Measurements from ENCODE around the gene ASCC3. TPM values are rescaled to one million over a fixed set of nuclear protein-coding genes. Genes with fewer than 3 reads are reported as not detected.
A peak's percentile ranks its signal among the peaks of the same experiment; 100 is the strongest.

Gene ASCC3
- total and polyA plus RNA-seq, 2 experiments from 2014 or later, result 92.9 to 129 TPM

DNA sequence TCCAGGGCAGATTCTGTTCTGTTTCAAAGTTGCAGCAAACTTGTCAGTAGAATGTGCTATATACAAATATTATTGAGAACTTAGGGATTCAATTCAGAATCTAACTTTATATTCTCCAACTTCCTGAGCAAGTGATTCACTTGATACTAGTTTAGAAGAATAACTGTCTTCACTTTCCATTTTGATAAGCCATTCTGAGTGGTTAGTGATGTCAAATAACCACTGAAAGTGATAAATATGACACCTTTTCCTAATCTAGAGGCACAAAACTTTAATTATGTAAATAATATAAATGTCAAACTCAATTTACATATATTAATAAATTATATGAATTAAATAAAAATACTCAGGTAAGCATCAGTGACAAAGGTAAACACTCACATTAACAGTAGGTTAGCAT, 395.9 kb downstream of the ASCC3 start:
- H3K4me1 ChIP-seq (ENCODE audit: insufficient read depth), result no peaks in the 10 kb centered on the region
- Mint-ChIP-seq H3K27ac (no peak overlapping the region), H3K4me1 (no peaks in the 10 kb centered on the region), H3K27me3 (ENCODE audit: insufficient read depth, low read depth, poor library complexity) (peaks cover 5% of the 10 kb centered on the region), H3K36me3 (ENCODE audit: low read depth) (peaks cover 5% of the 10 kb centered on the region), H3K9me3 (peaks cover 5% of the 10 kb centered on the region), H3K4me3 (no peak overlapping the region)
- no peak for TF ChIP-seq CREB1 (CRISPR knock-in tag; IDR thresholded peaks at IDR 0.05; ENCODE audit: low read depth)
- H2AFZ ChIP-seq, result no peak overlapping the region
- ATAC-seq (no peak), DNase-seq (ENCODE audit: low spot score) (no peak)
- H3K27ac ChIP-seq (ENCODE audit: low read depth), result no peak overlapping the region
- H3K36me3 ChIP-seq (ENCODE audit: insufficient read depth), result no peaks in the 10 kb centered on the region
- no peaks in the 10 kb centered on the region for H4K20me1 ChIP-seq (replicated peaks; ENCODE audit: insufficient read depth)
- H3K9me2 ChIP-seq (ENCODE audit: insufficient read depth), result no peaks in the 10 kb centered on the region
- no peaks in the 10 kb centered on the region for H3K79me2 ChIP-seq (replicated peaks; ENCODE audit: insufficient read depth)
- H3K4me2 ChIP-seq, result no peak overlapping the region
- H3K4me3 ChIP-seq, result no peak overlapping the region
- no peaks in the 10 kb centered on the region for H3F3A ChIP-seq (replicated peaks; ENCODE audit: low read depth)
- H3K27me3 ChIP-seq (ENCODE audit: insufficient read depth), result no peaks in the 10 kb centered on the region

DNA sequence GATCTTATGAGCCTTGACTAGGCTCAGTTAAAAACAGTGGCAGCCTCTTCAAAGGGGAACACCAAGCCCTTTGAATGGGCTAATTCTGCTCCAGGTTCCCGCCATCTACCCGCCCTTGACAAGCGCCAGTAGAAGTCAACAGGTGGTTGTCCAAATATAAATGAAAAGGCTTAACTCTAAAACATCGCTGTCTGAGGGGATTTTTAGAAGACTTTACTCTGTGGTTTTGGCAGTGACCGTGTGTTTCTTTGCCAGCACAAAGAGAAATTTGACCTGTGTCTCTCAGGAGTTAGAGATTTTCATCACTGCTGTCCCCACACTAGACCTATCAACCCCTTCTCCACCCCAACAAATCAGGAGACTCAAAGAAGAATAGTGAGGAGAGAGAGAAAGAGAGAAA, 396.7 kb downstream of the ASCC3 start:
- no peaks in the 10 kb centered on the region for H4K20me1 ChIP-seq (replicated peaks; ENCODE audit: insufficient read depth)
- peaks cover 3% of the 10 kb centered on the region for H3K27me3 Mint-ChIP-seq (ENCODE audit: insufficient read depth, low read depth, poor library complexity)
- no peaks in the 10 kb centered on the region for H3K4me1 ChIP-seq (ENCODE audit: insufficient read depth)
- no peak overlapping the region for H3K4me3 Mint-ChIP-seq
- no peaks in the 10 kb centered on the region for H3K27me3 ChIP-seq (ENCODE audit: insufficient read depth)
- peaks cover 2% of the 10 kb centered on the region for H3K9me3 Mint-ChIP-seq
- ATAC-seq (no peak), DNase-seq (ENCODE audit: low spot score) (no peak)
- H2AFZ ChIP-seq, result peak overlapping the region; percentile 47; the same call in 1 of the 2 replicates
- H3K36me3 Mint-ChIP-seq (ENCODE audit: low read depth), result peaks cover 2% of the 10 kb centered on the region
- no peak overlapping the region for H3K27ac ChIP-seq (ENCODE audit: low read depth)
- H3K27ac Mint-ChIP-seq, result no peak overlapping the region
- no peaks in the 10 kb centered on the region for H3K36me3 ChIP-seq (ENCODE audit: insufficient read depth)
- TF ChIP-seq EZH2phosphoT487 (IDR thresholded peaks at IDR 0.05; ENCODE audit: unreplicated experiment) (no peak), EZH2 (IDR thresholded peaks at IDR 0.05; ENCODE audit: low read depth, unreplicated experiment) (no peak), REST (IDR thresholded peaks at IDR 0.05; ENCODE audit: unreplicated experiment) (no peak), ZNF114 (CRISPR knock-in tag; IDR thresholded peaks at IDR 0.05) (no peak), JUNB (IDR thresholded peaks at IDR 0.05; ENCODE audit: unreplicated experiment) (no peak), STAT1 (IDR thresholded peaks at IDR 0.05; ENCODE audit: unreplicated experiment) (no peak), CTCF (conservative IDR thresholded peaks at IDR 0.05; ENCODE audit: low read depth in 2 of 2) (no peak), CREB1 (CRISPR knock-in tag; IDR thresholded peaks at IDR 0.05; ENCODE audit: low read depth) (no peak), ZNF331 (CRISPR knock-in tag; IDR thresholded peaks at IDR 0.05; ENCODE audit: low read depth) (no peak), NANOG (IDR thresholded peaks at IDR 0.05; ENCODE audit: borderline replicate concordance) (no peak)
- H3F3A ChIP-seq (replicated peaks; ENCODE audit: low read depth), result no peaks in the 10 kb centered on the region
- no peaks in the 10 kb centered on the region for H3K4me1 Mint-ChIP-seq
- no peak overlapping the region for H3K4me3 ChIP-seq
- H3K9me2 ChIP-seq (ENCODE audit: insufficient read depth), result no peaks in the 10 kb centered on the region
- H3K79me2 ChIP-seq (replicated peaks; ENCODE audit: insufficient read depth), result no peaks in the 10 kb centered on the region
- H3K4me2 ChIP-seq, result no peak overlapping the region

Measured in GM23338 (cell line).